ENCODE results near the gene OR51B6. TPM values are rescaled to one million over a fixed set of nuclear protein-coding genes. Genes with fewer than 3 reads are reported as not detected.

OR51B6 gene
- total and polyA plus RNA-seq, 9 of the 15 experiments (the other 6 are each of a cell fraction or from before 2014, with no cell fraction given), result 0.06 to 0.97 TPM; not detected in 7

DNA sequence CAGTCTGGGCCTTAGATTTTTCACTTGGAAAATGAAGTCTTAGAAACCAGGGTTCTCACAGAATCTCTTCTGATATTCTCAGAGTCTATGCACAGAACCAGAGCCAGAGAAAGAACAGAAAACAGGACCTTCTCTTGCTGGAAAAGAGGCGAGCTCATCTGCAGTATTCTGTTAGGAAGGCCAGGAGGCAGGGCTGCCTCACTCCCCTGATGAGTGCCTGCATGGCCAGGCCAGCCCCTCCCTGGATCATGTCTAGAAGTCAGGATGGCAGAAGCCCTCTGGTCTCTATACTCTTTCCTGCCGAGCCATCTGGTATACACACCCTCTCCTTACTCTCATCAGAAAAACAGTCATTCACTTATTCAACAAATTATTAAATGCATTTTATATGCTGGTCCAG lies 33.0 kb downstream of the OR51B6 start (continued):
- TF ChIP-seq, protein P1, sequence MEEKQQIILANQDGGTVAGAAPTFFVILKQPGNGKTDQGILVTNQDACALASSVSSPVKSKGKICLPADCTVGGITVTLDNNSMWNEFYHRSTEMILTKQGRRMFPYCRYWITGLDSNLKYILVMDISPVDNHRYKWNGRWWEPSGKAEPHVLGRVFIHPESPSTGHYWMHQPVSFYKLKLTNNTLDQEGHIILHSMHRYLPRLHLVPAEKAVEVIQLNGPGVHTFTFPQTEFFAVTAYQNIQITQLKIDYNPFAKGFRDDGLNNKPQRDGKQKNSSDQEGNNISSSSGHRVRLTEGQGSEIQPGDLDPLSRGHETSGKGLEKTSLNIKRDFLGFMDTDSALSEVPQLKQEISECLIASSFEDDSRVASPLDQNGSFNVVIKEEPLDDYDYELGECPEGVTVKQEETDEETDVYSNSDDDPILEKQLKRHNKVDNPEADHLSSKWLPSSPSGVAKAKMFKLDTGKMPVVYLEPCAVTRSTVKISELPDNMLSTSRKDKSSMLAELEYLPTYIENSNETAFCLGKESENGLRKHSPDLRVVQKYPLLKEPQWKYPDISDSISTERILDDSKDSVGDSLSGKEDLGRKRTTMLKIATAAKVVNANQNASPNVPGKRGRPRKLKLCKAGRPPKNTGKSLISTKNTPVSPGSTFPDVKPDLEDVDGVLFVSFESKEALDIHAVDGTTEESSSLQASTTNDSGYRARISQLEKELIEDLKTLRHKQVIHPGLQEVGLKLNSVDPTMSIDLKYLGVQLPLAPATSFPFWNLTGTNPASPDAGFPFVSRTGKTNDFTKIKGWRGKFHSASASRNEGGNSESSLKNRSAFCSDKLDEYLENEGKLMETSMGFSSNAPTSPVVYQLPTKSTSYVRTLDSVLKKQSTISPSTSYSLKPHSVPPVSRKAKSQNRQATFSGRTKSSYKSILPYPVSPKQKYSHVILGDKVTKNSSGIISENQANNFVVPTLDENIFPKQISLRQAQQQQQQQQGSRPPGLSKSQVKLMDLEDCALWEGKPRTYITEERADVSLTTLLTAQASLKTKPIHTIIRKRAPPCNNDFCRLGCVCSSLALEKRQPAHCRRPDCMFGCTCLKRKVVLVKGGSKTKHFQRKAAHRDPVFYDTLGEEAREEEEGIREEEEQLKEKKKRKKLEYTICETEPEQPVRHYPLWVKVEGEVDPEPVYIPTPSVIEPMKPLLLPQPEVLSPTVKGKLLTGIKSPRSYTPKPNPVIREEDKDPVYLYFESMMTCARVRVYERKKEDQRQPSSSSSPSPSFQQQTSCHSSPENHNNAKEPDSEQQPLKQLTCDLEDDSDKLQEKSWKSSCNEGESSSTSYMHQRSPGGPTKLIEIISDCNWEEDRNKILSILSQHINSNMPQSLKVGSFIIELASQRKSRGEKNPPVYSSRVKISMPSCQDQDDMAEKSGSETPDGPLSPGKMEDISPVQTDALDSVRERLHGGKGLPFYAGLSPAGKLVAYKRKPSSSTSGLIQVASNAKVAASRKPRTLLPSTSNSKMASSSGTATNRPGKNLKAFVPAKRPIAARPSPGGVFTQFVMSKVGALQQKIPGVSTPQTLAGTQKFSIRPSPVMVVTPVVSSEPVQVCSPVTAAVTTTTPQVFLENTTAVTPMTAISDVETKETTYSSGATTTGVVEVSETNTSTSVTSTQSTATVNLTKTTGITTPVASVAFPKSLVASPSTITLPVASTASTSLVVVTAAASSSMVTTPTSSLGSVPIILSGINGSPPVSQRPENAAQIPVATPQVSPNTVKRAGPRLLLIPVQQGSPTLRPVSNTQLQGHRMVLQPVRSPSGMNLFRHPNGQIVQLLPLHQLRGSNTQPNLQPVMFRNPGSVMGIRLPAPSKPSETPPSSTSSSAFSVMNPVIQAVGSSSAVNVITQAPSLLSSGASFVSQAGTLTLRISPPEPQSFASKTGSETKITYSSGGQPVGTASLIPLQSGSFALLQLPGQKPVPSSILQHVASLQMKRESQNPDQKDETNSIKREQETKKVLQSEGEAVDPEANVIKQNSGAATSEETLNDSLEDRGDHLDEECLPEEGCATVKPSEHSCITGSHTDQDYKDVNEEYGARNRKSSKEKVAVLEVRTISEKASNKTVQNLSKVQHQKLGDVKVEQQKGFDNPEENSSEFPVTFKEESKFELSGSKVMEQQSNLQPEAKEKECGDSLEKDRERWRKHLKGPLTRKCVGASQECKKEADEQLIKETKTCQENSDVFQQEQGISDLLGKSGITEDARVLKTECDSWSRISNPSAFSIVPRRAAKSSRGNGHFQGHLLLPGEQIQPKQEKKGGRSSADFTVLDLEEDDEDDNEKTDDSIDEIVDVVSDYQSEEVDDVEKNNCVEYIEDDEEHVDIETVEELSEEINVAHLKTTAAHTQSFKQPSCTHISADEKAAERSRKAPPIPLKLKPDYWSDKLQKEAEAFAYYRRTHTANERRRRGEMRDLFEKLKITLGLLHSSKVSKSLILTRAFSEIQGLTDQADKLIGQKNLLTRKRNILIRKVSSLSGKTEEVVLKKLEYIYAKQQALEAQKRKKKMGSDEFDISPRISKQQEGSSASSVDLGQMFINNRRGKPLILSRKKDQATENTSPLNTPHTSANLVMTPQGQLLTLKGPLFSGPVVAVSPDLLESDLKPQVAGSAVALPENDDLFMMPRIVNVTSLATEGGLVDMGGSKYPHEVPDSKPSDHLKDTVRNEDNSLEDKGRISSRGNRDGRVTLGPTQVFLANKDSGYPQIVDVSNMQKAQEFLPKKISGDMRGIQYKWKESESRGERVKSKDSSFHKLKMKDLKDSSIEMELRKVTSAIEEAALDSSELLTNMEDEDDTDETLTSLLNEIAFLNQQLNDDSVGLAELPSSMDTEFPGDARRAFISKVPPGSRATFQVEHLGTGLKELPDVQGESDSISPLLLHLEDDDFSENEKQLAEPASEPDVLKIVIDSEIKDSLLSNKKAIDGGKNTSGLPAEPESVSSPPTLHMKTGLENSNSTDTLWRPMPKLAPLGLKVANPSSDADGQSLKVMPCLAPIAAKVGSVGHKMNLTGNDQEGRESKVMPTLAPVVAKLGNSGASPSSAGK (IDR thresholded peaks at IDR 0.05), result no peak

Data from K562 (cell line).